Measurements from ENCODE around the gene MRPL51. TPM values are rescaled to one million over a fixed set of nuclear protein-coding genes. Genes with fewer than 3 reads are reported as not detected.
"Not testable (repeated sequence)": the region's sequence is repeated elsewhere in the genome, so short reads cannot be mapped to it uniquely, and the experiment has no call there.

MRPL51 gene
- total RNA-seq, 2 donors from 2014 or later, result 170 to 179 TPM

- no peak for DNase-seq
- peaks cover 66% of the 10 kb centered on the region for H3K4me1 Mint-ChIP-seq (ENCODE audit: low read depth)
These were observed 23.3 kb downstream of the MRPL51 start for GRCh38 chr12:6469609-6470374.

GRCh38 chr12:6469092-6469491, 24.0 kb downstream of the MRPL51 start:
- H3K9me3 Mint-ChIP-seq, result no peaks in the 10 kb centered on the region

More at GRCh38 chr12:6469609-6470374, 23.3 kb downstream of the MRPL51 start:
- no peak for ATAC-seq (replicated peaks in 1 of 2)
- Mint-ChIP-seq H3K9me3 (no peaks in the 10 kb centered on the region), H3K36me3 (ENCODE audit: insufficient read depth in 2 of 2) (peaks cover 14 to 28% of the 10 kb centered on the region in 2 donors), H3K27ac (peak overlapping the region; percentile 83), H3K27me3 (ENCODE audit: low read depth) (no peaks in the 10 kb centered on the region), H3K4me3 (peak overlapping the region; percentile 88 to 98)

GRCh38 chr12:6468283-6468575, 24.8 kb downstream of the MRPL51 start:
- H3K9me3 Mint-ChIP-seq, result no peaks in the 10 kb centered on the region
- no peak for ATAC-seq (replicated peaks in 1 of 2)
- no peaks in the 10 kb centered on the region for H3K27me3 Mint-ChIP-seq (ENCODE audit: low read depth)
- DNase-seq, result no peak
- H3K36me3 Mint-ChIP-seq (ENCODE audit: insufficient read depth in 2 of 2), result peaks cover 20 to 41% of the 10 kb centered on the region in 2 donors
- peaks cover 82% of the 10 kb centered on the region for H3K4me1 Mint-ChIP-seq (ENCODE audit: low read depth)
- peak overlapping the region; percentile 88 to 98 for H3K4me3 Mint-ChIP-seq
- peak overlapping the region; percentile 83 for H3K27ac Mint-ChIP-seq

More at GRCh38 chr12:6469092-6469491, 24.0 kb downstream of the MRPL51 start:
- Mint-ChIP-seq H3K4me1 (ENCODE audit: low read depth) (peaks cover 73% of the 10 kb centered on the region), H3K36me3 (ENCODE audit: insufficient read depth in 2 of 2) (peaks cover 19 to 35% of the 10 kb centered on the region in 2 donors), H3K27ac (peak overlapping the region; percentile 83), H3K4me3 (peak overlapping the region; percentile 88 to 98), H3K27me3 (ENCODE audit: low read depth) (no peaks in the 10 kb centered on the region)
- DNase-seq (no peak), ATAC-seq (replicated peaks in 1 of 2) (no peak)

GRCh38 chr12:6467571-6468282, 25.3 kb downstream of the MRPL51 start:
- not testable (repeated sequence) for ATAC-seq (replicated peaks in 1 of 2); H3K27me3 Mint-ChIP-seq (ENCODE audit: low read depth); DNase-seq; H3K9me3 Mint-ChIP-seq
- Mint-ChIP-seq H3K36me3 (ENCODE audit: insufficient read depth in 2 of 2) (peaks cover 22 to 42% of the 10 kb centered on the region in 2 donors), H3K4me3 (peak overlapping the region; percentile 88 to 98), H3K27ac (peak overlapping the region; percentile 83), H3K4me1 (ENCODE audit: low read depth) (peaks cover 87% of the 10 kb centered on the region)

GRCh38 chr12:6466751-6467150, 26.3 kb downstream of the MRPL51 start:
- peaks cover 90% of the 10 kb centered on the region for H3K4me1 Mint-ChIP-seq (ENCODE audit: low read depth)
- not testable (repeated sequence) for DNase-seq; ATAC-seq (replicated peaks in 1 of 2); H3K9me3 Mint-ChIP-seq; H3K27me3 Mint-ChIP-seq (ENCODE audit: low read depth)
- H3K27ac Mint-ChIP-seq, result peak overlapping the region; percentile 66
- H3K36me3 Mint-ChIP-seq (ENCODE audit: insufficient read depth in 2 of 2), result peaks cover 30 to 51% of the 10 kb centered on the region in 2 donors
- H3K4me3 Mint-ChIP-seq, result peak overlapping the region; percentile 88 to 98

GRCh38 chr12:6466184-6466573, 26.9 kb downstream of the MRPL51 start:
- ATAC-seq (replicated peaks in 1 of 2) (no peak), DNase-seq (no peak)
- H3K27me3 Mint-ChIP-seq (ENCODE audit: low read depth), result no peaks in the 10 kb centered on the region
- peak overlapping the region; percentile 11 to 17 for H3K4me3 Mint-ChIP-seq
- H3K36me3 Mint-ChIP-seq (ENCODE audit: insufficient read depth in 2 of 2), result peaks cover 31 to 55% of the 10 kb centered on the region in 2 donors
- H3K27ac Mint-ChIP-seq, result peak overlapping the region; percentile 88
- no peaks in the 10 kb centered on the region for H3K9me3 Mint-ChIP-seq
- peaks cover 90% of the 10 kb centered on the region for H3K4me1 Mint-ChIP-seq (ENCODE audit: low read depth)

- DNase-seq (peak in 1 of 2 donors; percentile 48), ATAC-seq (replicated peaks in 1 of 2) (no peak)
- Mint-ChIP-seq H3K4me3 (peak overlapping the region; percentile 11 to 63), H3K36me3 (ENCODE audit: insufficient read depth in 2 of 2) (peaks cover 34 to 61% of the 10 kb centered on the region in 2 donors), H3K27me3 (ENCODE audit: low read depth) (no peaks in the 10 kb centered on the region), H3K4me1 (ENCODE audit: low read depth) (peaks cover 91% of the 10 kb centered on the region), H3K9me3 (no peaks in the 10 kb centered on the region), H3K27ac (peak overlapping the region; percentile 88)
These were observed 27.4 kb downstream of the MRPL51 start for GRCh38 chr12:6465467-6466183.

GRCh38 chr12:6464531-6464930, 28.5 kb downstream of the MRPL51 start:
- H3K4me1 Mint-ChIP-seq (ENCODE audit: low read depth), result peaks cover 96% of the 10 kb centered on the region
- ATAC-seq (replicated peaks in 1 of 2) (no peak), DNase-seq (no peak)
- peaks cover 34 to 63% of the 10 kb centered on the region in 2 donors for H3K36me3 Mint-ChIP-seq (ENCODE audit: insufficient read depth in 2 of 2)
- peak overlapping the region; percentile 87 for H3K27ac Mint-ChIP-seq
- no peaks in the 10 kb centered on the region for H3K27me3 Mint-ChIP-seq (ENCODE audit: low read depth)
- H3K4me3 Mint-ChIP-seq, result peak overlapping the region; percentile 82 to 87
- no peaks in the 10 kb centered on the region for H3K9me3 Mint-ChIP-seq

- no peak for ATAC-seq (replicated peaks in 1 of 2)
- Mint-ChIP-seq H3K27me3 (ENCODE audit: low read depth) (no peaks in the 10 kb centered on the region), H3K4me1 (ENCODE audit: low read depth) (peaks cover 96% of the 10 kb centered on the region), H3K27ac (peak overlapping the region; percentile 98), H3K9me3 (no peaks in the 10 kb centered on the region), H3K4me3 (peak overlapping the region; percentile 82 to 87), H3K36me3 (ENCODE audit: insufficient read depth in 2 of 2) (peaks cover 37 to 69% of the 10 kb centered on the region in 2 donors)
- no peak for DNase-seq
These were observed 29.2 kb downstream of the MRPL51 start for GRCh38 chr12:6463858-6464257.

- DNase-seq, result no peak
- Mint-ChIP-seq H3K4me1 (ENCODE audit: low read depth) (peaks cover 96% of the 10 kb centered on the region), H3K27ac (peak overlapping the region; percentile 98), H3K4me3 (peak overlapping the region; percentile 82 to 87), H3K36me3 (ENCODE audit: insufficient read depth in 2 of 2) (peaks cover 38 to 70% of the 10 kb centered on the region in 2 donors), H3K9me3 (no peaks in the 10 kb centered on the region), H3K27me3 (ENCODE audit: low read depth) (no peaks in the 10 kb centered on the region)
- ATAC-seq (replicated peaks in 1 of 2), result no peak
These were observed 29.8 kb downstream of the MRPL51 start for GRCh38 chr12:6463216-6463615.

GRCh38 chr12:6462234-6462995, 30.6 kb downstream of the MRPL51 start:
- Mint-ChIP-seq H3K27me3 (ENCODE audit: low read depth) (no peaks in the 10 kb centered on the region), H3K27ac (peak overlapping the region; percentile 98), H3K9me3 (no peaks in the 10 kb centered on the region), H3K36me3 (ENCODE audit: insufficient read depth in 2 of 2) (peaks cover 37 to 70% of the 10 kb centered on the region in 2 donors), H3K4me1 (ENCODE audit: low read depth) (peaks cover 92% of the 10 kb centered on the region), H3K4me3 (peak overlapping the region; percentile 82 to 87)
- DNase-seq, result peak in 1 of 2 donors; percentile 65
- peak; percentile 63 to 69 for ATAC-seq (replicated peaks in 1 of 2)
